SK-N-SH treated with all-trans-retinoic acid at 6 μM for 48 hours (cell line): ENCODE results near the gene PLEKHJ1.

Experiments used
- ARNTL ChIP-seq: fragments of 450-650 bp; formaldehyde crosslinking; IDR thresholded peaks from 2 replicates; pipeline ENCODE4 v1.5.0; 2020; ENCODE audit warnings: low read depth, mild to moderate bottlenecking, moderate library complexity, borderline replicate concordance
- CSDC2 ChIP-seq: fragments of 250-450 bp; sonication (Bioruptor Pico); IDR thresholded peaks from 2 replicates; pipeline ENCODE4 v1.5.0; 2020; ENCODE audit warnings: mild to moderate bottlenecking, moderate library complexity
- GLIS3 ChIP-seq: fragments of 250-450 bp; sonication (Bioruptor Pico); IDR thresholded peaks from 2 replicates; pipeline ENCODE4 v1.5.0; 2020; ENCODE audit warnings: mild to moderate bottlenecking, moderate library complexity
- PPARA ChIP-seq: fragments of 250-450 bp; sonication (Bioruptor Pico); IDR thresholded peaks from 2 replicates; pipeline ENCODE4 v1.5.0; 2020; ENCODE audit warnings: mild to moderate bottlenecking, borderline replicate concordance
- RARB ChIP-seq: fragments of 250-450 bp; sonication (Bioruptor Pico); IDR thresholded peaks from 2 replicates; pipeline ENCODE4 v1.8.0; 2021; ENCODE audit warnings: mild to moderate bottlenecking, moderate library complexity
- ZFP3 ChIP-seq: fragments of 250-450 bp; sonication (Bioruptor Pico); IDR thresholded peaks from 2 replicates; pipeline ENCODE4 v1.5.0; 2020; ENCODE audit warnings: mild to moderate bottlenecking, moderate library complexity
- ZFP30 ChIP-seq: fragments of 450-650 bp; formaldehyde crosslinking; IDR thresholded peaks from 2 replicates; pipeline ENCODE4 v1.5.0; 2022; ENCODE audit warnings: mild to moderate bottlenecking, moderate library complexity
- TF ChIP-seq, protein P1 (sequence below): fragments of 250-450 bp; sonication (Bioruptor Pico); IDR thresholded peaks from 2 replicates; pipeline ENCODE4 v1.5.1; 2021; ENCODE audit warnings: mild to moderate bottlenecking, moderate library complexity
- TF ChIP-seq, protein P2 (sequence below): fragments of 250-450 bp; sonication (Bioruptor Pico); IDR thresholded peaks from 2 replicates; pipeline ENCODE4 v1.5.1; 2020; ENCODE audit warnings: low read depth, mild to moderate bottlenecking, moderate library complexity

- TF ChIP-seq ZFP30 (CRISPR knock-in tag) (no peak), PPARA (CRISPR knock-in tag) (no peak), ZFP3 (CRISPR knock-in tag) (no peak), RARB (CRISPR knock-in tag) (no peak), CSDC2 (no peak), GLIS3 (CRISPR knock-in tag) (no peak), ARNTL (CRISPR knock-in tag) (no peak)
- TF ChIP-seq, protein P1, sequence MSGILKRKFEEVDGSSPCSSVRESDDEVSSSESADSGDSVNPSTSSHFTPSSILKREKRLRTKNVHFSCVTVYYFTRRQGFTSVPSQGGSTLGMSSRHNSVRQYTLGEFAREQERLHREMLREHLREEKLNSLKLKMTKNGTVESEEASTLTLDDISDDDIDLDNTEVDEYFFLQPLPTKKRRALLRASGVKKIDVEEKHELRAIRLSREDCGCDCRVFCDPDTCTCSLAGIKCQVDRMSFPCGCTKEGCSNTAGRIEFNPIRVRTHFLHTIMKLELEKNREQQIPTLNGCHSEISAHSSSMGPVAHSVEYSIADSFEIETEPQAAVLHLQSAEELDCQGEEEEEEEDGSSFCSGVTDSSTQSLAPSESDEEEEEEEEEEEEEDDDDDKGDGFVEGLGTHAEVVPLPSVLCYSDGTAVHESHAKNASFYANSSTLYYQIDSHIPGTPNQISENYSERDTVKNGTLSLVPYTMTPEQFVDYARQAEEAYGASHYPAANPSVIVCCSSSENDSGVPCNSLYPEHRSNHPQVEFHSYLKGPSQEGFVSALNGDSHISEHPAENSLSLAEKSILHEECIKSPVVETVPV = no peak
- TF ChIP-seq, protein P2, sequence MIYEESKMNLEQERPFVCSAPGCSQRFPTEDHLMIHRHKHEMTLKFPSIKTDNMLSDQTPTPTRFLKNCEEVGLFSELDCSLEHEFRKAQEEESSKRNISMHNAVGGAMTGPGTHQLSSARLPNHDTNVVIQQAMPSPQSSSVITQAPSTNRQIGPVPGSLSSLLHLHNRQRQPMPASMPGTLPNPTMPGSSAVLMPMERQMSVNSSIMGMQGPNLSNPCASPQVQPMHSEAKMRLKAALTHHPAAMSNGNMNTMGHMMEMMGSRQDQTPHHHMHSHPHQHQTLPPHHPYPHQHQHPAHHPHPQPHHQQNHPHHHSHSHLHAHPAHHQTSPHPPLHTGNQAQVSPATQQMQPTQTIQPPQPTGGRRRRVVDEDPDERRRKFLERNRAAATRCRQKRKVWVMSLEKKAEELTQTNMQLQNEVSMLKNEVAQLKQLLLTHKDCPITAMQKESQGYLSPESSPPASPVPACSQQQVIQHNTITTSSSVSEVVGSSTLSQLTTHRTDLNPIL = no peak
These were observed 49.0 kb downstream of the PLEKHJ1 start for GRCh38 chr19:2187159-2187558.
